Hematopoietic multipotent progenitor cell treated with erythropoietin and hydrocortisone succinate and interleukin-3 and kit ligand, for 17 days (in vitro differentiated cells): ENCODE data around the gene PLPP3.

Source experiments
- DNase-seq: peaks from one replicate; pipeline ENCODE4 v3.0.0-alpha.2; 2015; ENCODE audit warnings: low spot score

The PLPP3 gene

DNA sequence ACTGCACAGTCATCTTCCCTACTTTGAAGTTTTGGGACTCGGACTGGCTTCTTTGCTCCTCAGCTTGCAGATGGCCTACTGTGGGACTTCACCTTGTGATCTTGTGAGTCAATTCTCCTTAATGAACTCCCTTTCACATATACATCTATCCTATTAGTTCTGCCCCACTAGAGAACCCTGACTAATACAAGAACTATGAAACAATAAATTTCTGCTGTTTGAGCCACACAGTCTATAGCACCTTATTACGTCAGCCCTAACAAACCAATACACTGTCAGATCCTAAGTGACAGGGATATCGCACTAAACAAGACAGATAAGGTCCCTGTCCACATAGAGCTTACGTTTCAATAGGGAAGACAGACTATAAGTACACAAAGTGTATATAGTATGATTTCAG lies 120.1 kb downstream of the PLPP3 start:
- DNase-seq = no peak

DNA sequence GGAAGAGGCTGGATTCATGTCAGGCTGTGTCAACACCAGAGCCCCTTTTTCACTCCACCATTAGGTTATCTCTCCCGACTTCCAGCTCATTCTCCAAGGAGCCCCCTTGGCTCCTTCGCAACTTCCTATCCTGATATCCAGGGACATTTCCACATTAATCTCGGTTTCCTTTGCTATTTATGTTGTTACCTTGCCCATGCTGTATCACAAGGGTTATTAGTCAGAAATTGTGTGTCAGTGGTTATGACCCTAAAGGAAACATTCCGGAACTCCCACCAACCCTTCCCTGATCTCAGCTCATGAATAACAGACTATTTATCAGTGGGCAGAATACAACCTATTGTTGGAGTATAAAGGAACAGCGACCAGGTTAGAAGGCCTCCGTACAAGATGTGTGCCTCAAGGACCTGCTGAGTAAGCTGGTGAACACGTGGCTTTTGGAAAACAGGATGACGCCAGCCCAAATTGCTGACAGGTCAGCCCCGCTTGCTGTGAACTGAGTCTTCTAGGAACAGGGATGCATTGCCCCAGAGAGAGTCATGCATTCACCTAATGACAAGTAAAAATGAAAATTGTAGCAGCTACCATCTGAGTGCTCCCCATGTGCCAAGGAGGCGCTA lies 121.5 kb downstream of the PLPP3 start:
- no peak for DNase-seq

DNA sequence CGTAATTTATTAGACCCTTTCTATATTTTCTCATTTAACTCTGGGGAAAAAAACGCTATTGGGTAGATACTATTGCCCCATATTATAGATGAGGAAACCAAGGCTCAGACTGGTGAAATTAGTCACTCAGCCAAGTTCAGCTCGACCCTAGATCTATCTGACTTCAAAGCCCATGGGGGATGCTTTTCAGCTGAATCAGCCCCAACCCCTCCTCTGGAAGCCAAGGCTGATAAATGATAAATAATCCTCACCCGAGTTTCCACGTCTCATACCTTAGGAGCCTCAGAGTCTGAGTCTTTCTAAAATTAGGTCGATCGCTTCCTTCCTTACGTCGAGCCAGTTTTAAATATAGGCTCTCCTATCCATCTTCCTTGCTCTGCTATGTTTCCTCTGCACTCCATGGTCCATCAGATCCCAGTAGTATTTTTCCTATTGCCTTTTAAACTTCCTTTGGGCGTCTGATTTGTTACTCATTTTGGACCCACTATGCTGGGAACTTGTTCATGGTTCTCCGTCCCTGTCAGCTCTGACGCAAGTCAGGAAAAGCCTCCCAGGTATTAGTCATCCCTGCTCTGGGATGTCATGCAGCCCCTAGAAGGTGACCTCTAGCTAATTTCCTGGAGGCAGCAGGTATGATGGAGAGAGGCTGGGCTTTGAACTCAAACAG lies 122.8 kb downstream of the PLPP3 start:
- no peak for DNase-seq

DNA sequence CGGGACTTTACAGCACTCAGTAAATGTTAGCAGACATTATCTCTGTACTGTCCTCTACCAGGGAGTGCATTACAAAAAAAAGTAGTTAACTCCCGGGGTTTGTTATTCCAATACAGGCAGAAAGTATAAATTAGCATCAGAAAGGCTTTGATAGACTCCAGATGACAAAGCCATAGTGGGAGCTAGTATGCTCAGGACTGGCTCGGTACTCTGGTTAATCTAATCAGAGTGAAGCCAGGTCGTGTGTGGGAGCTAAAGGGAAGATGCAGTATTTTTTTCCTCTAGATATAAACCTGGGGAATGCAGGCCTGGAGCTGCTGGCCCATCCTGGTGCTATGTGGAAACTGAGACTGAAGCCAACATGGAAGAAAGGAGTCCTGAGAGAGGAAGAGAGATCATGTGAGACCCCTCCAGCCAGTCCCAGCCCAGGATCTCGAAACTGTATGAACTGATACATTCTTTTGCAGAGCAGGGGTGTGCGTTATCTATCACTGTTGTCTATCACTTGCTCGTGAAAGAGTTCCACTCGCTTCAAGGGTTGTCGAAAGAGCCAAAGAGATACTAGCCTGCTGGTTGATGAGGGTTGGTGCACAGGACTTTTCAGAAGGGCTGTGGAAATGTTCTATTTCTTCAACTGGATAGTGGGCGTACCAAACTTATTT lies 125.8 kb downstream of the PLPP3 start:
- no peak for DNase-seq

DNA sequence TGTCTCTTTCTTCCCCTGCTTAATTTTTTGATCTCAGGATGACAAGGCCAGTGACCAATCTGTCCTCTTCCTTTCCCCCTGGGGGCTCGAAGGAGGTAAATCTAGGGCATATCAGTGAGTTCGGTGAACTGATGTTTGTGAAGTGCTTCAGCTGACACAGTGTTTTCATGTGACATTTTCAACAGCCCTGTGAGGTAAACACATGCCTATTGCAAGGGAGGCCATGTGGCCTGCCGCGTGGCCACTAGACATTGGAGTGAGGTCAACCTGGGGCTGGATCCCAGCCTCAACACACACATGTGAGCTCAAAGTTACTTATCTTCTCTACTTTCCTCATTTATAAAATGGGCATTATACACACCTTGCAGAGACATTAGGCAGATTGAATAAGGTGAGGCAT lies 126.3 kb downstream of the PLPP3 start:
- no peak for DNase-seq

DNA sequence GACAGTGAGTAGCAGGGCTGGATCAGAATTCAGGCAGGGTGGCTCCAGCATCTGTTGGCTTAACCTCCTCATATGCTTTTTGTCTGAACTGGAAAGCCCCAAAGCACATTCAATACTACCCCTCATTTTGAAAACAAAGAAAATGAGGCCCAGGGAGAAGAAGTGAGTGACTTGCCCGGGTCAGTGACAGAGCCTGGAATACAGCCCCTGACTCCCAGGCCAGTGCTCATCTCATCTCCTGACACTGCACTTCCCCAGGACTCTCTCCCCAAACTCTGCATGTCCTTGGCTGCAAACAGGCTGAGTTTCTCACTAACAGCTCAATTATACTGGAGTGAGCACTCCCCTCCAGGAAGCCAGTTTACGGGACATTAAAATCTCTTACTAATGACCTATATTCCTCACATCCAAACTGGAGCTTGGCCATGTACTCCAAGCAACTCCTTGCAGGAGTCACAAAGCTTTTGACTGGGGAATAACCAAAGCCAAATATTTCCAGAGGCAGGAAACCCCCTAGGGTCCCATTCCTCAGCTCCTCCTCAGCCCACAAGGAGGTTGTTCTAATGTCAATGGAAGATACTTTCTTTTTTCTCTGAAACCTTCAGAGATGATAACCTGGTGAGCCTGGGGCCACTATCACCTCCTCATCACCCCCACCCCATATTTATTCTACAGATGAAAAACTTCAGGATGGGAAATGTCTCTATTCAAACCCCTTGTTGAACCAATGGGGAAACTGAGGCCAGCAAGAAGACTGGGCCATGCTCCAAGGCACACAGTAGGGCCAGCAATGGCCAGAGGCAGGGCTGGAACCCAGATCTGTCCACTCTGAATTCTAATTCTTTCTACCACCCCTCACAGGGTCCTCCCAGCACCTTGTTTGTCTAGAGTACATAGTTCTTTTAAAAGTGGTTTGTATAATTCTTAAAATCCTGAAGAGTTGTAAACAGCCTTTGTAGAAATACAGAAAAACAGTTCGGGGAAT lies 127.0 kb downstream of the PLPP3 start:
- DNase-seq = no peak

DNA sequence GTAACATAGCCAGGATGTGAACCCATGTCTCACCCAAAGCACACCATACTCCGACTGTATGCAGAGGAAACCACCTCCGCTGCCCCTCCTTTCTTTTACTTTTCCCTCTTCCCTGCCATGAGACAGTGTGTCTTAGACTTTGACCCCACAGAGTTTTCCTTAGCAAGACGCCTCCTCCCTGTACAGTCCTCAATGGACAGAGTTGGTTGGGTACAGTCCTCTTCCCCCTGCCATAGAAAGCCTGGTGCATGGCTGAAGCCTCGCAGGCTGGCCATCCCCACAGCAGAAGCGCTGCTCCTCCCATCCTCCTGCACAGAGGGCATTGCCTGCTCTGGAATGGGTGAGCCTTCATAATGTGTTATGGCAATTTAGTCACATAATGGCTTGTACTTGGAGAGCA lies 127.9 kb downstream of the PLPP3 start:
- no peak for DNase-seq

DNA sequence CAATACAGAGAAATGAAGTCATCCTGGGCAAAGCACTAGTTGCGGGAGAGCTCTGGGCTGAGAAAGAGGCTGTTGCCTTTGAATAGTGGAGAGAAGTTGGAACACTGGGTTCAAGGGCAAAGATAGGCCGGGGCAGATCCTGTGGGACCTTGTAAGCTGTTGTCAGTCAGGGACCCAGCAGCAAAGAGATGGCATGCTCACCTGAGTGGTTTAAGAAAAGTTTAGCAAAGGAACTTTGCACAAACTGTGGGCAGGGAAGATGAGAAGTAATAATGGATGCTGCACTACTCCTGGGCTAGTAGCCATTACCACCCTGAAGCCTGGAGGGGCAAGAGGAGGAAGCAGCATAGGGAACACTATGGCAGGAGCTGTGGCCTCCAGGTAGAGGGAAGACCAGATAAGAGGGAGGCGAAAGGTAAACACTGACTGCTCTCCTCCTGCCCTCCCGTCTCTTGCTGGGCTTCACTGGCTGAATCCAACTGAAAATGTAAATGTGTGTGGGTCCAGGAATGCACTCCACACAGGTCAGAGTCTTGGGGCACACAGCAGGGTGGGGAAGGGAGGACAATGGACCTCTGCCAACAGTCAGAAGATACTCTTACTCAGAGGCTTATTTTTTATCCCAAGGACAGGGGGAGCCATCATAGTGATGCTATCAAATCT lies 129.2 kb downstream of the PLPP3 start:
- no peak for DNase-seq

DNA sequence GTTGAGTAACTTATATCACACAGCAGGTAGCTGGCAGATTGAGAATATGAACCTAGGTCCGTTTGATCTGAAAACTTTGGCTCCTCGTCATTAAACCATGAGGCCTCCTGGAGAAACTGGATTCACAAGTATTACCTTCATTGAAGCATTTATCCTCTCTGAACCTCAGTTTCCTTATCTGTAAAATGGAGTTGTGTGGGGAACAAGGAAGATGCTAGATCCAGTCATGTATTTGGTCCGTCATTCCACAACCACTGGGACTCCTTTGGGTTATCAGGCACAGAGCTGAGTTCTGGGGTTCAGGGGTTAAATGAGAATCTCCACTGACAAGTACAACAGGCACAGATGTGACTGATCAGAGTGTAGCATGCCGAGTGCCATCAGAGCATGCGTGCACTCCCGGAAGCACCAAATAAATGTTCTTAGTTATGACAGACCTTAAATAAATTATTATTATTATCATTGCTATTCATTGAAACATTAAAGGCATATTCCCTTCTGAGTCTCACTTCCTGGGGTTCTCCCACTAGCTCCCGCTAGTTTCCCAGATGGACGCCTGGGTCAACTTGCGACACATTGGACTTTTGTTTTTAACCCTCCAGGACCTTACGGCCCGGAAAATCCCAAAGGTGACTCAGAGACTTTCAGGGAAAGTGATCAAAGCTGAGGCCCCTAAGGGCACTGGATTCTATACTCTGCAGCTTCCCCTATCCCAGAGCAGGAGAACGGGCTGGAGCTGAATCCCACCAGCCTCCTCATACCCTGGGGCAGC lies 130.6 kb downstream of the PLPP3 start:
- no peak for DNase-seq

DNA sequence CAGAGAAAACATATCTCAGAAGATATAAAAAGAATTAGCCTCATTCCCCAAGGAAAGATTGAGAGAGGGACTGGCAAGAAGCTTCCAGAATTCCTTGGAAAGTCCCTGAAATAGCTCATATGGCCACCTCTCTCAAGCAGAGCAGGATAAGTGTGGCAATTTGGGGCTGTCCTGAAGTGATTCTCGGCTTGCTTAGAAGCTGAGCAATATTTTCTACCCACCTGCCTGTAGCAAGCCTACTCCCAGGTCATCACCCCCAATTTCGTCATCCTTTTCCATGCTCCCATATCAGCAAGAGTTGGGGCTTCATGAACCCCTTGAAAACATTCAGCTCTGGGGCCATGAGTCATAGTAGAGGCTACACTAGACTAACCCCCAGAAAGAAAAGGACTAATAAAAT lies 131.5 kb downstream of the PLPP3 start:
- no peak for DNase-seq

DNA sequence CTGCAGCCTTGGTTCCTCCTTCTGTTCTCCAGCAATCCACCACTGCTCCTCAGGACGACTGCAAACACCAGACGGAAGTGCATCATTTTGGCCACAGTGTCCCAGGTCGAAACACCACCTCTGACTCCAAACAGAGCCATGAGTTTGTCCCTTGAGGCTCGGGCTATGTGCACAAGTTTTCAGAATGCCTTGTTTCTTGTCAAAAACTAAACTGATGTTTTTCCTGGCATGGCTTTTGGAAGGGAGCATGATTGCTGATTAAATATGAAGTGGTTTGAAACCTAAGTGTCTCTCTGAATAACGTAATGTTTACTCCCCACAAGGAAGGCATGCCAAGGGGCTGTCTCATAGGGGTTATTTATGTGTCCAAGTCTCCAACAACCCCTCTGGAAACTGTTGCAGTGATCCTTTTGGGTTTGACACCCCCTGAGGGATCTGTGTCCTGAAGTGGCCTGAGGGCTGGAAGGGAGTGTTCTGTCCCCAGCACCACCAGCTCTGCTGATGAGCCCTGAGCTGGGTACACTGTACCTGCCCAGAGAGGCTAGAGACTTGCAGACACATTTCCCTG lies 132.7 kb downstream of the PLPP3 start:
- DNase-seq = no peak

DNA sequence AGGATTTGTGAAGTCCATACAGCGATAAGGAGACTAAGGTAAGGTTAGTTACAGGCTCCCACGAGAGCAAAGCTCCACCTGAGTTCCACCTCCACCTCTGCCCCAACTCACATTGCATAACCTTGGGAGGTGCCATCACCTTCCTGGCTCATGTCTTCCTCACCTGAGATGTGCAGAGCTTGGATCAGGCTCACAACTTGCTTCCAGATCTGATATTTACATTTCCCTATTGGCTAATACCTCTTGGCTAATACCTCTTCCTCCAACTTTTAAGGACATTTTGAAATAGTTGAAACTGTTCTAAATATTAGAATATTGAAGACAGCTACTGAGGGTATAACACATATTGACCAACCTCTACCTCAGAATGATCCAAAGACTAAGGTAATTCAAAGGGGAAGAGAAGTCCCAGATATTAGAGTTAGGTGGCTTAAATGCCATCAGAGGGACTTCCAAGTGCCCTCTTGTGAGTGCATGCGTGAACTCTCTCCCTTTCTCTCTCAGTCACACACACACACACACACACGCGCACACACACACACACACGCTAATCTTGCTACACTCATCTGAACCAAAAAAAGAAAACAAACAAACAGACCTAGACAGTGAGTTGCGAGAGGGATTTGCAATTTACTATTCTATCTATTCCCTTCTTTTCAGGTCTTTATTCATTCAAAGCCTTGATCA lies 134.3 kb downstream of the PLPP3 start:
- DNase-seq = no peak
